Measurements from ENCODE around the gene DCTN1.

The DCTN1 gene

GRCh38 chr2:74420006-74420405, 39.9 kb upstream of the DCTN1 start:
- TF ChIP-seq ZNF384 (IDR thresholded peaks at IDR 0.05) (no peak), FOXK2 (IDR thresholded peaks at IDR 0.05) (no peak), SP1 (IDR thresholded peaks at IDR 0.05) (no peak), PKNOX1 (IDR thresholded peaks at IDR 0.05) (no peak), SUZ12 (IDR thresholded peaks at IDR 0.05) (no peak), BHLHE40 (IDR thresholded peaks at IDR 0.05; ENCODE audit: borderline replicate concordance) (no peak), TARDBP (IDR thresholded peaks at IDR 0.05) (no peak), NFRKB (IDR thresholded peaks at IDR 0.05) (no peak), ELF4 (IDR thresholded peaks at IDR 0.05) (no peak), HDGF (IDR thresholded peaks at IDR 0.05; ENCODE audit: borderline replicate concordance) (no peak)
- DNase-seq (ENCODE audit: extremely low spot score): no peak
- ChIA-PET POLR2A (interaction anchor here (2.6 kb wide), 1 partner anchor 38 kb away, joined by 18 read pairs; the partner anchor contains the start of gene WBP1), CTCF (no interaction called here)

- TF ChIP-seq FOXA1 (IDR thresholded peaks at IDR 0.05) (no peak), PKNOX1 (IDR thresholded peaks at IDR 0.05) (no peak), SUZ12 (IDR thresholded peaks at IDR 0.05) (no peak), ZNF384 (IDR thresholded peaks at IDR 0.05) (no peak), NFRKB (IDR thresholded peaks at IDR 0.05) (no peak), ELF4 (IDR thresholded peaks at IDR 0.05) (no peak), ARNT (IDR thresholded peaks at IDR 0.05) (no peak), BHLHE40 (IDR thresholded peaks at IDR 0.05; ENCODE audit: borderline replicate concordance) (no peak), FOXM1 (IDR thresholded peaks at IDR 0.05; ENCODE audit: borderline replicate concordance) (no peak), HDGF (IDR thresholded peaks at IDR 0.05; ENCODE audit: borderline replicate concordance) (no peak), LEF1 (IDR thresholded peaks at IDR 0.05; ENCODE audit: borderline replicate concordance) (no peak), TARDBP (IDR thresholded peaks at IDR 0.05) (no peak), CTBP1 (IDR thresholded peaks at IDR 0.05; ENCODE audit: borderline replicate concordance) (no peak), SP1 (IDR thresholded peaks at IDR 0.05) (no peak), L3MBTL2 (conservative IDR thresholded peaks at IDR 0.05) (no peak), FOXK2 (IDR thresholded peaks at IDR 0.05) (no peak)
- ChIA-PET POLR2A (no interaction called here), CTCF (interaction anchor here (0.7 kb wide), 1 partner anchor 84 kb away, joined by 4 read pairs; no protein-coding TSS in a partner anchor)
- no peak for DNase-seq (ENCODE audit: extremely low spot score)
Measured at GRCh38 chr2:74419345-74419744, 39.2 kb upstream of the DCTN1 start.

GRCh38 chr2:74418312-74418711, 38.2 kb upstream of the DCTN1 start:
- TF ChIP-seq SP1 (IDR thresholded peaks at IDR 0.05) (no peak), L3MBTL2 (conservative IDR thresholded peaks at IDR 0.05) (no peak), ZNF384 (IDR thresholded peaks at IDR 0.05) (no peak), ARNT (IDR thresholded peaks at IDR 0.05) (no peak), FOXM1 (IDR thresholded peaks at IDR 0.05; ENCODE audit: borderline replicate concordance) (no peak), BHLHE40 (IDR thresholded peaks at IDR 0.05; ENCODE audit: borderline replicate concordance) (no peak), CTBP1 (IDR thresholded peaks at IDR 0.05; ENCODE audit: borderline replicate concordance) (no peak), FOXK2 (IDR thresholded peaks at IDR 0.05) (no peak), SUZ12 (IDR thresholded peaks at IDR 0.05) (no peak), FOXA1 (IDR thresholded peaks at IDR 0.05) (no peak), HDGF (IDR thresholded peaks at IDR 0.05; ENCODE audit: borderline replicate concordance) (no peak), NFRKB (IDR thresholded peaks at IDR 0.05) (no peak), LEF1 (IDR thresholded peaks at IDR 0.05; ENCODE audit: borderline replicate concordance) (no peak)
- no peak for DNase-seq (ENCODE audit: extremely low spot score)
- POLR2A ChIA-PET: no interaction called here
- CTCF ChIA-PET: interaction anchor here (0.7 kb wide), 1 partner anchor 83 kb away, joined by 4 read pairs; no protein-coding TSS in a partner anchor

GRCh38 chr2:74417763-74418162, 37.7 kb upstream of the DCTN1 start:
- ChIA-PET POLR2A (no interaction called here), CTCF (no interaction called here)
- no peak for TF ChIP-seq ARNT (IDR thresholded peaks at IDR 0.05)
- TF ChIP-seq BHLHE40 (IDR thresholded peaks at IDR 0.05; ENCODE audit: borderline replicate concordance): no peak
- no peak for TF ChIP-seq SP1 (IDR thresholded peaks at IDR 0.05)
- no peak for TF ChIP-seq PKNOX1 (IDR thresholded peaks at IDR 0.05)
- no peak for TF ChIP-seq L3MBTL2 (conservative IDR thresholded peaks at IDR 0.05)
- no peak for TF ChIP-seq HDGF (IDR thresholded peaks at IDR 0.05; ENCODE audit: borderline replicate concordance)
- TF ChIP-seq NFRKB (IDR thresholded peaks at IDR 0.05): no peak
- no peak for TF ChIP-seq ELF4 (IDR thresholded peaks at IDR 0.05)
- no peak for TF ChIP-seq TARDBP (IDR thresholded peaks at IDR 0.05)
- no peak for TF ChIP-seq LEF1 (IDR thresholded peaks at IDR 0.05; ENCODE audit: borderline replicate concordance)
- no peak for DNase-seq (ENCODE audit: extremely low spot score)

GRCh38 chr2:74417197-74417596, 37.1 kb upstream of the DCTN1 start:
- ChIA-PET POLR2A (no interaction called here), CTCF (no interaction called here)
- TF ChIP-seq FOXA1 (IDR thresholded peaks at IDR 0.05) (no peak), TARDBP (IDR thresholded peaks at IDR 0.05) (no peak), PKNOX1 (IDR thresholded peaks at IDR 0.05) (no peak), FOXM1 (IDR thresholded peaks at IDR 0.05; ENCODE audit: borderline replicate concordance) (no peak), NFRKB (IDR thresholded peaks at IDR 0.05) (no peak), BHLHE40 (IDR thresholded peaks at IDR 0.05; ENCODE audit: borderline replicate concordance) (no peak), ZNF384 (IDR thresholded peaks at IDR 0.05) (no peak), CTBP1 (IDR thresholded peaks at IDR 0.05; ENCODE audit: borderline replicate concordance) (no peak), SP1 (IDR thresholded peaks at IDR 0.05) (no peak), ELF4 (IDR thresholded peaks at IDR 0.05) (no peak), ARNT (IDR thresholded peaks at IDR 0.05) (no peak)
- DNase-seq (ENCODE audit: extremely low spot score): no peak

GRCh38 chr2:74416778-74417177, 36.7 kb upstream of the DCTN1 start:
- no peak for DNase-seq (ENCODE audit: extremely low spot score)
- CTCF ChIA-PET: no interaction called here
- POLR2A ChIA-PET: no interaction called here
- TF ChIP-seq PKNOX1 (IDR thresholded peaks at IDR 0.05) (no peak), HDGF (IDR thresholded peaks at IDR 0.05; ENCODE audit: borderline replicate concordance) (no peak), L3MBTL2 (conservative IDR thresholded peaks at IDR 0.05) (no peak), CTBP1 (IDR thresholded peaks at IDR 0.05; ENCODE audit: borderline replicate concordance) (no peak), FOXM1 (IDR thresholded peaks at IDR 0.05; ENCODE audit: borderline replicate concordance) (no peak), ELF4 (IDR thresholded peaks at IDR 0.05) (no peak), NFRKB (IDR thresholded peaks at IDR 0.05) (no peak), FOXA1 (IDR thresholded peaks at IDR 0.05) (no peak), LEF1 (IDR thresholded peaks at IDR 0.05; ENCODE audit: borderline replicate concordance) (no peak), TARDBP (IDR thresholded peaks at IDR 0.05) (no peak)
